H1 (cell line): ENCODE data around the gene ZNF625. TPM values are rescaled to one million over a fixed set of nuclear protein-coding genes. Genes with fewer than 3 reads are reported as not detected.

Experiments
- CTCF ChIA-PET: fragments of 300-600 bp; sonication (Branson Sonifier 250); formaldehyde crosslinking; loops from one replicate; lab custom pipeline; 2021; ENCODE audit not compliant: partially characterized antibody; lab: Charles Lee
- POLR2A ChIA-PET: fragments of 300-600 bp; sonication (Branson Sonifier 250); formaldehyde crosslinking; loops from one replicate; lab custom pipeline; 2021; ENCODE audit warnings: inconsistent platforms; ENCODE audit not compliant: partially characterized antibody; lab: Charles Lee
- DNase-seq, 2 experiments: peaks; one replicate each; pipeline versions ENCODE4 v3.0.0 to v3.0.0-alpha.2; 2010 to 2022; ENCODE audit warnings: low spot score in 2 of 2, low read depth in 1 of 2, mixed read lengths in 1 of 2
- FAIRE-seq: peaks from 2 replicates; lab custom pipeline; 2011; peaks lifted over from hg19 to GRCh38; lab: Jason Lieb, UNC
- H2AFZ ChIP-seq: 2 replicates; pipeline ENCODE4 v1.8.1; 2012; ENCODE audit warnings: low read length, inconsistent platforms
- H2AK5ac ChIP-seq: 2 replicates; pipeline ENCODE4 v1.6.1; 2013; ENCODE audit warnings: low read depth, low read length
- H2BK120ac ChIP-seq: replicated peaks from 2 replicates; pipeline ENCODE3; 2013; ENCODE audit warnings: low read depth, low read length, inconsistent platforms
- H2BK12ac ChIP-seq: 2 replicates; pipeline ENCODE4 v1.6.1; 2013; ENCODE audit warnings: low read depth, low read length
- H2BK15ac ChIP-seq: 2 replicates; pipeline ENCODE4 v1.6.1; 2013; ENCODE audit warnings: low read length
- H2BK20ac ChIP-seq: 2 replicates; pipeline ENCODE4 v1.6.1; 2013; ENCODE audit warnings: low read length
- H2BK5ac ChIP-seq: 2 replicates; pipeline ENCODE4 v1.6.1; 2013; ENCODE audit warnings: low read depth, low read length
- H3K14ac ChIP-seq: 2 replicates; pipeline ENCODE4 v1.6.1; 2013; ENCODE audit warnings: inconsistent platforms; ENCODE audit not compliant: insufficient read length
- H3K18ac ChIP-seq: 2 replicates; pipeline ENCODE4 v1.6.1; 2013; ENCODE audit warnings: low read length; ENCODE audit errors: extremely low read depth
- H3K23ac ChIP-seq: 2 replicates; pipeline ENCODE4 v1.6.1; 2013; ENCODE audit warnings: inconsistent platforms; ENCODE audit not compliant: insufficient read length
- H3K23me2 ChIP-seq: 2 replicates; pipeline ENCODE4 v1.6.1; 2013; ENCODE audit warnings: low read depth, low read length
- H3K27ac ChIP-seq: 2 replicates; pipeline ENCODE4 v1.6.1; 2011; ENCODE audit warnings: low read depth, low read length, inconsistent platforms
- H3K27me3 ChIP-seq, 4 experiments: replicated peaks in 1 of 4; 1 replicate in 1 of 4; 2 replicates in 3 of 4; pipeline versions ENCODE4 v1.6.1 to v1.8.1; 2011 to 2013; ENCODE audit warnings: low read length in 3 of 4, mild to moderate bottlenecking in 3 of 4, inconsistent platforms in 2 of 4, mixed read lengths in 2 of 4, moderate library complexity in 1 of 4; ENCODE audit not compliant: control insufficient read depth in 3 of 4, insufficient read depth in 3 of 4; ENCODE audit errors: extremely low read depth in 1 of 4
- H3K36me3 ChIP-seq, 4 experiments: 2 replicates each; pipeline versions ENCODE4 v1.6.1 to v1.8.1; 2011 to 2013; ENCODE audit warnings: mild to moderate bottlenecking in 4 of 4, low read length in 3 of 4, moderate library complexity in 2 of 4, control low read depth in 1 of 4, inconsistent platforms in 1 of 4; ENCODE audit not compliant: insufficient read depth in 4 of 4, control insufficient read depth in 2 of 4
- H3K4ac ChIP-seq: replicated peaks from 2 replicates; pipeline ENCODE3; 2013; ENCODE audit warnings: low read length, low read depth, mixed read lengths, inconsistent platforms; ENCODE audit not compliant: insufficient read length
- H3K4me1 ChIP-seq, 4 experiments: replicated peaks in 1 of 4; 1 replicate in 1 of 4; 2 replicates in 3 of 4; pipeline versions ENCODE4 v1.6.1 to v1.8.1; 2011 to 2013; ENCODE audit warnings: low read length in 3 of 4, inconsistent platforms in 2 of 4, mixed read lengths in 1 of 4; ENCODE audit not compliant: insufficient read depth in 4 of 4, control insufficient read depth in 3 of 4
- H3K4me2 ChIP-seq, 2 experiments: 2 replicates each; pipeline versions ENCODE4 v1.6.1 to v1.8.1; 2011 to 2013; ENCODE audit warnings: low read depth in 2 of 2, low read length in 2 of 2, control low read depth in 1 of 2, inconsistent platforms in 1 of 2, mild to moderate bottlenecking in 1 of 2; ENCODE audit not compliant: insufficient read depth in 1 of 2
- H3K4me3 ChIP-seq, 4 experiments: fragments of 200-600, 300-600 bp in 1 of 4; sonication (generic), shearing (Covaris generic), sonication (Bioruptor Twin) in 1 of 4; 2 replicates each; pipeline versions ENCODE4 v1.5.1 to v1.8.1; 2011 to 2016; ENCODE audit warnings: low read length in 4 of 4, low read depth in 3 of 4, control low read depth in 2 of 4, inconsistent platforms in 2 of 4, mild to moderate bottlenecking in 2 of 4, mixed read lengths in 1 of 4, moderate library complexity in 1 of 4; ENCODE audit not compliant: insufficient read depth in 2 of 4; ENCODE audit errors: extremely low read depth in 1 of 4
- H3K56ac ChIP-seq: replicated peaks from 2 replicates; pipeline ENCODE3; 2013; ENCODE audit warnings: low read depth, mild to moderate bottlenecking, mixed read lengths, low read length, inconsistent platforms; ENCODE audit not compliant: insufficient read length
- H3K79me1 ChIP-seq: 2 replicates; pipeline ENCODE4 v1.6.1; 2013; ENCODE audit warnings: low read depth, low read length, control low read depth
- H3K79me2 ChIP-seq, 2 experiments: 2 replicates each; pipeline versions ENCODE4 v1.6.1 to v1.8.1; 2012 to 2013; ENCODE audit warnings: low read length in 2 of 2, mild to moderate bottlenecking in 2 of 2, inconsistent platforms in 1 of 2; ENCODE audit not compliant: insufficient read depth in 2 of 2, control insufficient read depth in 1 of 2
- H3K9ac ChIP-seq, 4 experiments: replicated peaks in 1 of 4; 1 replicate in 1 of 4; 2 replicates in 3 of 4; pipeline versions ENCODE4 v1.6.1 to v1.8.1; 2011 to 2013; ENCODE audit warnings: low read depth in 3 of 4, low read length in 3 of 4, control low read depth in 2 of 4, mild to moderate bottlenecking in 2 of 4, moderate library complexity in 2 of 4, inconsistent platforms in 1 of 4; ENCODE audit errors: extremely low read depth in 1 of 4
- H3K9me3 ChIP-seq, 2 experiments: 2 replicates each; pipeline versions ENCODE4 v1.6.1 to v1.8.1; 2012 to 2013; ENCODE audit warnings: mild to moderate bottlenecking in 2 of 2, moderate library complexity in 2 of 2, control low read depth in 1 of 2, inconsistent platforms in 1 of 2, low read depth in 1 of 2, low read length in 1 of 2, mixed read lengths in 1 of 2; ENCODE audit not compliant: insufficient read depth in 2 of 2
- H4K20me1 ChIP-seq, 2 experiments: replicated peaks in 1 of 2; 2 replicates each; pipeline versions ENCODE3 to v1.8.1; 2011 to 2013; ENCODE audit warnings: inconsistent platforms in 2 of 2, low read length in 2 of 2, mild to moderate bottlenecking in 1 of 2; ENCODE audit not compliant: insufficient read depth in 2 of 2, control insufficient read depth in 1 of 2
- H4K5ac ChIP-seq: 2 replicates; pipeline ENCODE4 v1.6.1; 2013; ENCODE audit warnings: low read length, low read depth, mixed read lengths, inconsistent platforms; ENCODE audit not compliant: insufficient read length
- H4K8ac ChIP-seq: 2 replicates; pipeline ENCODE4 v1.8.0; 2013; ENCODE audit warnings: mild to moderate bottlenecking, moderate library complexity, low read length, inconsistent platforms; ENCODE audit not compliant: insufficient read depth; ENCODE audit errors: extremely low read depth
- H4K91ac ChIP-seq: replicated peaks from 2 replicates; pipeline ENCODE3; 2013; ENCODE audit warnings: low read length, mixed read lengths, inconsistent platforms; ENCODE audit not compliant: insufficient read length
- CEBPB ChIP-seq: IDR thresholded peaks from 2 replicates; pipeline ENCODE4 v1.6.1; 2012; ENCODE audit warnings: low read depth, low read length
- E2F6 ChIP-seq: IDR thresholded peaks from 2 replicates; pipeline ENCODE4 v1.6.1; 2012; ENCODE audit warnings: inconsistent platforms
- EGR1 ChIP-seq: IDR thresholded peaks from 2 replicates; pipeline ENCODE4 v1.6.1; 2011; ENCODE audit warnings: low read depth, low read length, borderline replicate concordance
- HDAC2 ChIP-seq, 2 experiments: fragments of 300-600 bp in 1 of 2; sonication (generic) in 1 of 2; IDR thresholded peaks; 2 replicates each; pipeline ENCODE4 v1.6.1; 2011 to 2012; ENCODE audit warnings: low read depth in 2 of 2, low read length in 2 of 2, mild to moderate bottlenecking in 2 of 2, moderate library complexity in 2 of 2, borderline replicate concordance in 1 of 2, inconsistent platforms in 1 of 2
- HDAC6 ChIP-seq: IDR thresholded peaks from one replicate; pipeline ENCODE4 v1.7.1; 2012; ENCODE audit warnings: low read depth, mild to moderate bottlenecking, inconsistent platforms, low read length, moderate library complexity
- KDM4A ChIP-seq: IDR thresholded peaks from one replicate; pipeline ENCODE4 v1.7.1; 2012; ENCODE audit warnings: low read depth, mild to moderate bottlenecking, moderate library complexity, low read length, inconsistent platforms; ENCODE audit not compliant: severe bottlenecking
- PHF8 ChIP-seq: fragments of 200-600 bp; sonication (generic); conservative IDR thresholded peaks from 2 replicates; pipeline ENCODE4 v1.7.1; 2012; ENCODE audit warnings: low read depth, mild to moderate bottlenecking, inconsistent platforms, low read length, moderate library complexity
- RNF2 ChIP-seq: fragments of 200-900, 300-1000 bp; sonication (generic); IDR thresholded peaks from 2 replicates; pipeline ENCODE4 v1.7.1; 2016; ENCODE audit warnings: borderline replicate concordance, low read depth, mild to moderate bottlenecking, antibody characterized with exemption, low read length; ENCODE audit not compliant: poor library complexity, severe bottlenecking; ENCODE audit errors: missing control alignments
- SAP30 ChIP-seq: fragments of 300-600 bp; sonication (generic); IDR thresholded peaks from 2 replicates; pipeline ENCODE4 v1.7.1; 2012; ENCODE audit warnings: low read length, moderate library complexity, mild to moderate bottlenecking, inconsistent platforms; ENCODE audit not compliant: insufficient read depth, insufficient replicate concordance
- SIN3A ChIP-seq, 2 experiments: IDR thresholded peaks in 1 of 2; conservative IDR thresholded peaks in 1 of 2; 2 replicates each; pipeline ENCODE4 v1.6.1; 2011 to 2012; ENCODE audit warnings: low read length in 2 of 2, improper control_type of control experiment in 1 of 2, low read depth in 1 of 2, mild to moderate bottlenecking in 1 of 2
- TAF1 ChIP-seq: IDR thresholded peaks from 2 replicates; pipeline ENCODE4 v1.6.1; 2011; ENCODE audit warnings: mild to moderate bottlenecking, low read depth, low read length
- TBP ChIP-seq: IDR thresholded peaks from 2 replicates; pipeline ENCODE4 v1.6.1; 2011; ENCODE audit warnings: low read depth, low read length, improper control_type of control experiment
- WGBS, 2 experiments: shearing (Covaris generic) in 1 of 2; methylation state at CpG; one replicate each; pipeline versions ENCODE4 v1.1.6 to v1.1.7; 2013 to 2015; ENCODE audit warnings: low lambda C conversion rate in 2 of 2, mixed read lengths in 2 of 2, inconsistent platforms in 1 of 2, low coverage in 1 of 2, missing lambda C conversion rate in 1 of 2; ENCODE audit not compliant: insufficient replicate concordance in 2 of 2, insufficient coverage in 1 of 2, insufficient read length in 1 of 2; ENCODE audit errors: extremely low coverage in 1 of 2, missing lambda C conversion rate in 1 of 2; 5-methylcytosine and 5-hydroxymethylcytosine counted together
- polyA plus RNA-seq, 7 experiments: library from polyadenylated mRNA; depleted of rRNA in 3 of 7; stranded (reverse) in 5 of 7; unstranded in 2 of 7; fragments of >200 nt in 5 of 7; fragments of 200-250 nt in 2 of 7; gene quantifications; 1 replicate in 5 of 7; 2 replicates in 1 of 7; 4 replicates in 1 of 7; pipeline versions ENCODE4 v1.2.1 to v1.2.3, GENCODE V29; 2011 to 2013; ENCODE audit warnings: missing spikeins in 2 of 7, mixed read lengths in 2 of 7
- total RNA-seq: library from RNA; stranded (reverse); fragmentation: NEBNext Ultra II Directional; extraction: Animal tissue kit (Norgen Biotek cat#: 25700); gene quantifications from 2 replicates; pipeline ENCODE4 v1.2.1, GENCODE V29; 2021

The ZNF625 gene
- total and polyA plus RNA-seq, 2 of the 8 experiments (the other 6 are each of a cell fraction or from before 2014, with no cell fraction given): 2.5 to 26.8 TPM

DNA sequence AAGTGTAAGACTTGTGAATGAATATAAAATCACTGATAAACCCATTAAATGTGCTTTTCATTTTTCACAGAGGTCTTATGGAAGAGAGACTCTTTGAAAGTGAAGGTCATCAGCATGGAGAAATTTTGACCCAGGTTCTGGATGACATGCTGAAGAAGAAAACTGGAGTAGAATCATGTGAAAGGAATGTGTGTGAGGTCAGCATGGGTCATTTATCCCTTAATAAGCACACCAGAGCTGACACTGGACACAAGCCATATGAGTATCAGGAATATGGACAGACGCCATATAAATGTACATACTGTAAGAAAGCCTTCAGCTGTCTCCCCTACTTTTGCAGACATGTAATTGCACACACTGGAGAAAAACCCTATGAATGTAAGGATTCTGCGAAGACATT lies 45.4 kb downstream of the ZNF625 start:
- H3K9me3 ChIP-seq: peaks cover 62 to 63% of the 10 kb centered on the region in 2 experiments
- TF ChIP-seq KDM4A (no peak), RNF2 (no peak), TAF1 (no peak), SAP30 (no peak), HDAC6 (no peak), HDAC2 (IDR thresholded peaks at IDR 0.05; ENCODE audit: borderline replicate concordance in 1 of 2, low read depth in 2 of 2, low read length in 2 of 2) (no peak), E2F6 (no peak), SIN3A (conservative IDR thresholded peaks at IDR 0.05 in 1 of 2, IDR thresholded peaks at IDR 0.05 in 1 of 2; ENCODE audit: low read depth in 1 of 2, low read length in 2 of 2) (no peak), PHF8 (no peak), TBP (no peak), CEBPB (no peak), EGR1 (no peak)

More for the DNA sequence above, 45.4 kb downstream of the ZNF625 start:
- Histone ChIP-seq H3K4me2 (no peak overlapping the region), H2BK15ac (no peak overlapping the region), H2AK5ac (no peak overlapping the region), H2BK20ac (no peak overlapping the region), H3K4ac (no peak overlapping the region), H3K27me3 (no peaks in the 10 kb centered on the region), H2BK5ac (no peak overlapping the region), H3K79me1 (no peaks in the 10 kb centered on the region), H4K8ac (no peak overlapping the region), H3K4me1 (no peaks in the 10 kb centered on the region), H3K14ac (no peak overlapping the region), H3K79me2 (peaks cover 0 to 23% of the 10 kb centered on the region in 2 experiments; a peak in 2 of 4 replicates), H2BK120ac (no peak overlapping the region), H4K20me1 (no peaks in the 10 kb centered on the region), H3K23ac (no peak overlapping the region), H3K9ac (no peak overlapping the region), H2BK12ac (no peak overlapping the region), H3K27ac (no peak overlapping the region), H3K4me3 (peak overlapping the region in 1 of 4 experiments; percentile 26; a peak in 2 of 8 replicates), H4K5ac (no peak overlapping the region), H4K91ac (no peak overlapping the region), H2AFZ (no peak overlapping the region), H3K23me2 (no peaks in the 10 kb centered on the region), H3K36me3 (peaks cover 19 to 85% (median 49%) of the 10 kb centered on the region in 4 experiments), H3K56ac (no peak overlapping the region), H3K18ac (no peak overlapping the region)
- ChIA-PET POLR2A (interaction anchor here (0.7 to 1.8 kb wide), 3 partner anchors 9 to 30 kb away, joined by 3 to 5 read pairs (median 4); partner anchors contain the start of gene ZNF20), CTCF (interaction anchor here (1.0 to 1.6 kb wide), 3 partner anchors 15 to 21 kb away, joined by 3 to 4 read pairs (median 4); no protein-coding TSS in a partner anchor)
- DNase-seq: no peak
- FAIRE-seq: no peak
- 43% methylated on average over 2 of the region's 2 CpGs; no CpG with 5 or more reads in 1 of the 2 experiments for WGBS, 2 experiments
